Neuronal stem cell (in vitro differentiated cells): ENCODE data around the gene MON2.
"Not testable (repeated sequence)": the region's sequence is repeated elsewhere in the genome, so short reads cannot be mapped to it uniquely, and the experiment has no call there.

Experiments
- DNase-seq: peaks from one replicate; pipeline ENCODE4 v3.0.0-alpha.2; 2013; ENCODE audit warnings: low spot score
- H2AFZ ChIP-seq: one replicate; pipeline ENCODE4 v1.6.1; 2013; ENCODE audit warnings: mild to moderate bottlenecking, low read length, inconsistent platforms
- H2AK5ac ChIP-seq: 2 replicates; pipeline ENCODE4 v1.6.1; 2013; ENCODE audit warnings: low read depth, mild to moderate bottlenecking, inconsistent platforms, low read length, moderate library complexity, mixed read lengths
- H2BK120ac ChIP-seq: 2 replicates; pipeline ENCODE4 v1.6.1; 2013; ENCODE audit warnings: low read depth, mild to moderate bottlenecking, inconsistent platforms, low read length, moderate library complexity, mixed read lengths
- H2BK12ac ChIP-seq: one replicate; pipeline ENCODE4 v1.6.1; 2013; ENCODE audit warnings: low read length, inconsistent platforms
- H2BK15ac ChIP-seq: 2 replicates; pipeline ENCODE4 v1.6.1; 2013; ENCODE audit warnings: mild to moderate bottlenecking, low read length, inconsistent platforms, mixed read lengths
- H2BK5ac ChIP-seq: one replicate; pipeline ENCODE4 v1.6.1; 2013; ENCODE audit warnings: inconsistent platforms, mild to moderate bottlenecking, low read length, moderate library complexity
- H3K14ac ChIP-seq: one replicate; pipeline ENCODE4 v1.6.1; 2013; ENCODE audit warnings: low read length, inconsistent platforms
- H3K18ac ChIP-seq: 2 replicates; pipeline ENCODE4 v1.6.1; 2013; ENCODE audit warnings: low read length, inconsistent platforms
- H3K23ac ChIP-seq: 2 replicates; pipeline ENCODE4 v1.6.1; 2013; ENCODE audit warnings: low read depth, mild to moderate bottlenecking, mixed read lengths, low read length, inconsistent platforms; ENCODE audit not compliant: poor library complexity
- H3K27ac ChIP-seq: replicated peaks from 3 replicates; pipeline ENCODE4 v1.5.1; 2013; ENCODE audit warnings: low read length, inconsistent platforms
- H3K27me3 ChIP-seq, 3 experiments: 2 replicates each; pipeline ENCODE4 v1.6.1; 2013; ENCODE audit warnings: low read length in 3 of 3, mild to moderate bottlenecking in 2 of 3, inconsistent platforms in 1 of 3, low read depth in 1 of 3, mixed read lengths in 1 of 3, moderate library complexity in 1 of 3; ENCODE audit not compliant: control insufficient read depth in 3 of 3, insufficient read depth in 3 of 3
- H3K36me3 ChIP-seq, 2 donors: replicated peaks in 1 of 2; 2 replicates each; pipeline ENCODE4 v1.6.1; 2013; ENCODE audit warnings: low read length in 2 of 2; ENCODE audit not compliant: control insufficient read depth in 2 of 2, insufficient read depth in 2 of 2
- H3K4ac ChIP-seq: 2 replicates; pipeline ENCODE4 v1.6.1; 2013; ENCODE audit warnings: inconsistent platforms, mild to moderate bottlenecking, low read length, moderate library complexity
- H3K4me1 ChIP-seq, 2 donors: 1 replicate in 1 of 2; 2 replicates in 1 of 2; pipeline ENCODE4 v1.6.1; 2013; ENCODE audit warnings: low read length in 2 of 2, low read depth in 1 of 2; ENCODE audit not compliant: control insufficient read depth in 2 of 2, insufficient read depth in 1 of 2
- H3K4me2 ChIP-seq: one replicate; pipeline ENCODE4 v1.6.1; 2013; ENCODE audit warnings: mild to moderate bottlenecking, low read length, inconsistent platforms; ENCODE audit not compliant: insufficient read depth, poor library complexity, severe bottlenecking
- H3K4me3 ChIP-seq, 2 donors: 2 replicates each; pipeline ENCODE4 v1.5.1; 2013; ENCODE audit warnings: low read length in 2 of 2, mild to moderate bottlenecking in 2 of 2, inconsistent platforms in 1 of 2, moderate library complexity in 1 of 2
- H3K79me1 ChIP-seq: one replicate; pipeline ENCODE4 v1.6.1; 2013; ENCODE audit warnings: low read depth, mild to moderate bottlenecking, inconsistent platforms, low read length, moderate library complexity
- H3K9ac ChIP-seq: one replicate; pipeline ENCODE4 v1.6.1; 2013; ENCODE audit warnings: mild to moderate bottlenecking, low read depth, low read length, inconsistent platforms; ENCODE audit not compliant: poor library complexity
- H3K9me3 ChIP-seq, 2 donors: replicated peaks in 1 of 2; 2 replicates each; pipeline versions ENCODE3 to v1.6.1; 2013; ENCODE audit warnings: low read length in 2 of 2, mild to moderate bottlenecking in 2 of 2, inconsistent platforms in 1 of 2, low read depth in 1 of 2, mixed read lengths in 1 of 2, moderate library complexity in 1 of 2; ENCODE audit not compliant: control insufficient read depth in 2 of 2, insufficient read depth in 1 of 2
- H4K8ac ChIP-seq: one replicate; pipeline ENCODE4 v1.6.1; 2013; ENCODE audit warnings: low read depth, mild to moderate bottlenecking, inconsistent platforms, low read length, moderate library complexity
- H4K91ac ChIP-seq: one replicate; pipeline ENCODE4 v1.6.1; 2013; ENCODE audit warnings: low read length, low read depth, mild to moderate bottlenecking, inconsistent platforms; ENCODE audit not compliant: poor library complexity
- WGBS, 2 donors: extraction: QIAGEN DNeasy Blood & Tissue Kit; methylation state at CpG; one replicate each; pipeline ENCODE4 v1.1.7; 2013; ENCODE audit warnings: missing lambda C conversion rate in 2 of 2, mixed read lengths in 1 of 2; ENCODE audit not compliant: insufficient read length in 2 of 2, insufficient replicate concordance in 1 of 2; ENCODE audit errors: extremely low coverage in 2 of 2; 5-methylcytosine and 5-hydroxymethylcytosine counted together

The MON2 gene

DNA sequence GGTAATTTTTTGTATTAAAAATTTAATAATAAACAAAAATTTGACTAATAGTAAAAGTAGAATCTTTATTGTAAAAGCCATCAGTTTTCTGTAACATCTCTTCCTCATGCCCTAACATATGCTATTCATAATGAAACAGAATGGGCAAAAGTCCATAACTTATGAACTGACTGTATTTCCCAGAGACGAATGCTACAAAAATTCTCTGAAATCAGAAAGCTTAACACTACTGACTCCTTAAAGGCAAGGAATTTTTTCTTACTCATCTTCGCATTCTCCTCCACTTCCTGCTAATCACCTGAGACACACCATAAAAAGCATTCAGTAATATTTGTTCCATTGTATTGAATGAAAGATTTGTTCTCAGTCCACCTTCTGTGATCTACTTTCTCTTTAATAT, 17.6 kb downstream of the MON2 start:
- no peak overlapping the region for H3K4me2 ChIP-seq
- no peak overlapping the region for H2BK5ac ChIP-seq
- H3K4ac ChIP-seq = no peak overlapping the region
- no peak overlapping the region for H3K4me3 ChIP-seq
- no peak overlapping the region for H2BK120ac ChIP-seq
- peaks cover 0 to 14% of the 10 kb centered on the region in 2 donors for H3K36me3 ChIP-seq
- no peak overlapping the region for H4K8ac ChIP-seq
- H3K14ac ChIP-seq = no peak overlapping the region
- H3K18ac ChIP-seq = no peak overlapping the region
- H2AFZ ChIP-seq = no peak overlapping the region
- DNase-seq = no peak
- no peaks in the 10 kb centered on the region for H3K9me3 ChIP-seq
- H3K4me1 ChIP-seq = no peaks in the 10 kb centered on the region
- no peak overlapping the region for H2BK15ac ChIP-seq
- no peak overlapping the region for H2BK12ac ChIP-seq
- H3K27me3 ChIP-seq = no peaks in the 10 kb centered on the region
- H2AK5ac ChIP-seq = no peak overlapping the region
- no CpG with 5 or more reads among the region's 2 CpGs for WGBS, 2 donors
- no peak overlapping the region for H3K9ac ChIP-seq
- no peak overlapping the region for H4K91ac ChIP-seq
- no peak overlapping the region for H3K27ac ChIP-seq
- H3K23ac ChIP-seq = no peak overlapping the region
- H3K79me1 ChIP-seq = no peaks in the 10 kb centered on the region

DNA sequence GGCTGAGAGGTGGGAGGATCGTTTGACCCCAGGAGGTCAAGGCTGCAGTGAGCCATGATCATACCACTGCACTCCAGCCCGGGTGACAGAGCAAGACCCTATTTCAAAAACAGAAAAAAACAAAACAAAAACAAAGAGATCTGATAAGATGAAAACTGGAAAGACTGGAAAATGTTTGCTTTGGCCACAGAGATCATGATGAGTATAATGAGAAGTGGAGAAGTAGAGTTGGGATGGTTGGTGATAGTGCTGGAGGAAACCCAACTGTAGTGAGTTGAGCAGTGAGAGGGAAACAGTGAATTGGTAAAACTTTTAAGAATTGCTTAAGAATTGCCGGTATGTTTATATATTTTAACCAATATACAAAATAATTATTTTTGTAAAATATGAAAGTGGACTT, 39.2 kb downstream of the MON2 start:
- H3K18ac ChIP-seq = no peak overlapping the region
- no peak overlapping the region for H2AK5ac ChIP-seq
- H3K27me3 ChIP-seq = no peaks in the 10 kb centered on the region
- no peak overlapping the region for H3K14ac ChIP-seq
- H4K8ac ChIP-seq = no peak overlapping the region
- no peak overlapping the region for H3K23ac ChIP-seq
- H3K4me3 ChIP-seq = no peak overlapping the region
- no CpG with 5 or more reads among the region's 3 CpGs for WGBS, 2 donors
- no peak overlapping the region for H2BK5ac ChIP-seq
- no peak overlapping the region for H4K91ac ChIP-seq
- DNase-seq = no peak
- no peak overlapping the region for H3K27ac ChIP-seq
- H3K9me3 ChIP-seq = peaks cover 0 to 16% of the 10 kb centered on the region in 2 donors
- H3K79me1 ChIP-seq = no peaks in the 10 kb centered on the region
- no peak overlapping the region for H2BK15ac ChIP-seq
- H3K4ac ChIP-seq = no peak overlapping the region
- no peaks in the 10 kb centered on the region for H3K4me1 ChIP-seq
- no peak overlapping the region for H3K4me2 ChIP-seq
- H2BK120ac ChIP-seq = no peak overlapping the region
- no peak overlapping the region for H2BK12ac ChIP-seq
- no peak overlapping the region for H3K9ac ChIP-seq
- no peak overlapping the region for H2AFZ ChIP-seq
- H3K36me3 ChIP-seq = peaks cover 6 to 72% of the 10 kb centered on the region in 2 donors

DNA sequence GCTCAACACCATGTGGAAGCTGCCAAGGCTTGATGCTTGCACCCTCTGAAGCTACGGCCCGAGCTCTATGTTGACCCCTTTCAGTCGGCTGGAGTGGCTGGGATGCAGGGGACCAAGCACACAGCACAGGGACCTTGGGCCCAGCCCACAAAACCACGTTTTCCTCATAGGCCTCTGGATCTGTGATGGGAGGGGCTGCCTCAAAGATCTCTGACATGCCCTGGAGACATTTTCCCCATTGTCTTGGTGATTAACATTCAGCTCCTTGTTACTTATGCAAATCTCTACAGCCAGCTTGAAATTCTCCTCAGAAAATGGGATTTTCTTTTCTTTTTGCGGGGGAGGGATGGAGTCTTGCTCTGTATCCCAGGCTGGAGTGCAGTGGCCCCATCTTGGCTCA, 46.3 kb downstream of the MON2 start:
- DNase-seq = no peak
- H4K8ac ChIP-seq = no peak overlapping the region
- no peak overlapping the region for H2BK5ac ChIP-seq
- H3K9ac ChIP-seq = no peak overlapping the region
- H3K79me1 ChIP-seq = no peaks in the 10 kb centered on the region
- no peak overlapping the region for H3K14ac ChIP-seq
- H2AK5ac ChIP-seq = no peak overlapping the region
- H3K27ac ChIP-seq = no peak overlapping the region
- H3K27me3 ChIP-seq = no peaks in the 10 kb centered on the region
- no peak overlapping the region for H3K4me2 ChIP-seq
- H2BK120ac ChIP-seq = no peak overlapping the region
- H2BK12ac ChIP-seq = no peak overlapping the region
- H3K4me1 ChIP-seq = no peaks in the 10 kb centered on the region
- peaks cover 2 to 37% of the 10 kb centered on the region in 2 donors for H3K9me3 ChIP-seq
- peaks cover 3 to 56% of the 10 kb centered on the region in 2 donors for H3K36me3 ChIP-seq
- H3K18ac ChIP-seq = no peak overlapping the region
- no peak overlapping the region for H3K23ac ChIP-seq
- H2BK15ac ChIP-seq = no peak overlapping the region
- H3K4ac ChIP-seq = no peak overlapping the region
- no peak overlapping the region for H2AFZ ChIP-seq
- no peak overlapping the region for H3K4me3 ChIP-seq
- H4K91ac ChIP-seq = no peak overlapping the region
- no CpG with 5 or more reads among the region's 5 CpGs for WGBS, 2 donors

DNA sequence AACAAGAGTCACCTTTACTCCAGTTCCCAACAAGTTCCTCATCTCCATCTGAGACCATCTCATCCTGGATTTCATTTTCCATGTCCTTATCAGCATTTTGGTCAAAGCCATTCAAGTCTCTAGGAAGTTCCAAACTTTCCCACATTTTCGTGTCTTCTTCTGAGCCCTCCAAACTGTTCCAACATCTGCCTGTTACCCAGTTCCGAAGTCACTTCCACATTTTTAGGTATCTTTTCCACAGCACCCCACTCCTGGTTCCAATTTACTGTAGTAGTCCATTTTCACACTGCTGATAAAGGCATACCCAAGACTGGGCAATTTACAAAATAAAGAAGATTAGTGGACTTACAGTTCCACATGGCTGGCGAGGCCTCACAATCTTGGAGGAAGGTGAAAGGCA, 47.5 kb downstream of the MON2 start:
- H3K9ac ChIP-seq = not testable (repeated sequence)

More for the DNA sequence above, 47.5 kb downstream of the MON2 start:
- H3K79me1 ChIP-seq, H3K4me1 ChIP-seq, H2BK12ac ChIP-seq, H3K4me3 ChIP-seq, H4K8ac ChIP-seq, H3K14ac ChIP-seq, H2BK120ac ChIP-seq, H3K27me3 ChIP-seq, H2AK5ac ChIP-seq, H2AFZ ChIP-seq, H3K4ac ChIP-seq, H3K18ac ChIP-seq, H3K4me2 ChIP-seq, H2BK15ac ChIP-seq, H3K23ac ChIP-seq, DNase-seq, H3K27ac ChIP-seq, H4K91ac ChIP-seq, H2BK5ac ChIP-seq: not testable (repeated sequence)
- H3K9me3 ChIP-seq = peaks cover 2 to 37% of the 10 kb centered on the region in 2 donors
- peaks cover 3 to 56% of the 10 kb centered on the region in 2 donors for H3K36me3 ChIP-seq
- no CpG with 5 or more reads among the region's 3 CpGs for WGBS, 2 donors
